ENCODE measurements around the gene TMEM179B. TPM values are rescaled to one million over a fixed set of nuclear protein-coding genes. Genes with fewer than 3 reads are reported as not detected.
A peak's percentile ranks its signal among the peaks of the same experiment; 100 is the strongest.

TMEM179B gene
- total and polyA plus RNA-seq, 2 of the 13 experiments (the other 11 are each of a cell fraction or from before 2014, with no cell fraction given) = 24.8 to 25.7 TPM

- TF ChIP-seq ZNF891 (CRISPR knock-in tag; IDR thresholded peaks at IDR 0.05) (peak; percentile 9; the same call in 1 of the 2 replicates), ZNF564 (CRISPR knock-in tag; IDR thresholded peaks at IDR 0.05) (no peak), NFYC (CRISPR knock-in tag; IDR thresholded peaks at IDR 0.05) (peak; percentile 84), HNRNPLL (IDR thresholded peaks at IDR 0.05; ENCODE audit: low read depth, low read length, poor library complexity, severe bottlenecking) (peak; percentile 32), NR2C2 (CRISPR knock-in tag; IDR thresholded peaks at IDR 0.05; ENCODE audit: borderline replicate concordance) (peak; percentile 63; the same call in 1 of the 2 replicates), ZNF768 (CRISPR knock-in tag; IDR thresholded peaks at IDR 0.05) (peak; percentile 44; the same call in 1 of the 2 replicates), ZBTB38 (CRISPR knock-in tag; IDR thresholded peaks at IDR 0.05) (0 out of 2 replicates have a peak, but pooled peaks have one; percentile 51), NONO (IDR thresholded peaks at IDR 0.05) (no peak), NONO (CRISPR knock-in tag; conservative IDR thresholded peaks at IDR 0.05) (peak; percentile 57), THAP9 (CRISPR knock-in tag; IDR thresholded peaks at IDR 0.05; ENCODE audit: borderline replicate concordance) (no peak; the same call in 1 of the 2 replicates), NCOR1 (IDR thresholded peaks at IDR 0.05; ENCODE audit: borderline replicate concordance, low read length) (peak; percentile 67; the same call in 1 of the 2 replicates), EEA1 (CRISPR knock-in tag; IDR thresholded peaks at IDR 0.05; ENCODE audit: borderline replicate concordance) (peak; percentile 57; the same call in 1 of the 2 replicates), ZNF101 (CRISPR knock-in tag; IDR thresholded peaks at IDR 0.05; ENCODE audit: borderline replicate concordance, low read depth) (no peak), ZNF350 (CRISPR knock-in tag; IDR thresholded peaks at IDR 0.05; ENCODE audit: borderline replicate concordance, low read depth) (peak; percentile 29; the same call in 1 of the 2 replicates), TFAP4 (IDR thresholded peaks at IDR 0.05; ENCODE audit: borderline replicate concordance, low read depth) (peak; percentile 57; the same call in 1 of the 2 replicates), ZNF34 (CRISPR knock-in tag; IDR thresholded peaks at IDR 0.05; ENCODE audit: borderline replicate concordance) (0 out of 2 replicates have a peak, but pooled peaks have one; percentile 33), DNMT3B (CRISPR knock-in tag; conservative IDR thresholded peaks at IDR 0.05) (0 out of 2 replicates have a peak, but pooled peaks have one; percentile 43), GABPA (IDR thresholded peaks at IDR 0.05; ENCODE audit: low read depth, low read length) (peak; percentile 74), GABPA (CRISPR knock-in tag; IDR thresholded peaks at IDR 0.05; ENCODE audit: low read depth) (peak; percentile 94), HMGXB4 (CRISPR knock-in tag; IDR thresholded peaks at IDR 0.05; ENCODE audit: borderline replicate concordance in 1 of 2, low read depth in 1 of 2) (peak; percentile 46 to 63; a peak in 3 of 4 replicates), FOXK1 (CRISPR knock-in tag; IDR thresholded peaks at IDR 0.05; ENCODE audit: borderline replicate concordance, low read depth) (peak; percentile 93; the same call in 1 of the 2 replicates), ARNT2 (CRISPR knock-in tag; IDR thresholded peaks at IDR 0.05; ENCODE audit: low read depth) (peak; percentile 87), RFXAP (CRISPR knock-in tag; IDR thresholded peaks at IDR 0.05; ENCODE audit: borderline replicate concordance) (no peak)
These were observed 44.5 kb downstream of the TMEM179B start, which contains the start of gene STX5 (continued) for GRCh38 chr11:62831520-62832335.
